ENCODE measurements around the gene SH3TC1.

SH3TC1 gene

DNA sequence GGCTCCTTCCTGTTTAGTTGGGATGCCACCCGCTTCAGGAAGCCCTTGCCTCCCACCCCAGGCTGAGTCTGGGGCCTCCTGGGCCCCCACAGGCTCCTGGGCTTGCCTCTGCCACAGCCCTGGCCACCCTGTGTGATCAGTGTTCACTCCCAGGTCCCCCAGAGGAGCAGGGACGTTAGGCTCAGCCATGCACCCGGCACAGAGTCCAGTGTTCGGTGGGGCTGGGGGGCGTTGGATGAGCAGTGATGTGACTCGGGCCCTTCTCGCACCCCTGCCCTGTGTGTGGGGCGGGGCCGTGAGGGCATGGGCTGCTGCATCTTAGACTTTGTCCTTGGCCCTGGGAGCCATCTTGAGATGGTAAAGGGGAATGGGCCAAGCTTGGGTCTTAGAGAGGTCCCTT, 40.6 kb downstream of the SH3TC1 start:
- no peak for TF ChIP-seq CTCF (conservative IDR thresholded peaks at IDR 0.05; ENCODE audit: control insufficient read depth, insufficient read depth, low read depth, low read length)
- no peak for DNase-seq (ENCODE audit: low read depth)
- no peak overlapping the region for H3K4me3 ChIP-seq (ENCODE audit: control insufficient read depth, low read depth, low read length)

GRCh38 chr4:8240211-8241041, 41.3 kb downstream of the SH3TC1 start:
- H3K4me3 ChIP-seq (ENCODE audit: control insufficient read depth, low read depth, low read length), result no peak overlapping the region
- DNase-seq (ENCODE audit: low read depth), result no peak
- TF ChIP-seq CTCF (conservative IDR thresholded peaks at IDR 0.05; ENCODE audit: control insufficient read depth, insufficient read depth, low read depth, low read length), result no peak

DNA sequence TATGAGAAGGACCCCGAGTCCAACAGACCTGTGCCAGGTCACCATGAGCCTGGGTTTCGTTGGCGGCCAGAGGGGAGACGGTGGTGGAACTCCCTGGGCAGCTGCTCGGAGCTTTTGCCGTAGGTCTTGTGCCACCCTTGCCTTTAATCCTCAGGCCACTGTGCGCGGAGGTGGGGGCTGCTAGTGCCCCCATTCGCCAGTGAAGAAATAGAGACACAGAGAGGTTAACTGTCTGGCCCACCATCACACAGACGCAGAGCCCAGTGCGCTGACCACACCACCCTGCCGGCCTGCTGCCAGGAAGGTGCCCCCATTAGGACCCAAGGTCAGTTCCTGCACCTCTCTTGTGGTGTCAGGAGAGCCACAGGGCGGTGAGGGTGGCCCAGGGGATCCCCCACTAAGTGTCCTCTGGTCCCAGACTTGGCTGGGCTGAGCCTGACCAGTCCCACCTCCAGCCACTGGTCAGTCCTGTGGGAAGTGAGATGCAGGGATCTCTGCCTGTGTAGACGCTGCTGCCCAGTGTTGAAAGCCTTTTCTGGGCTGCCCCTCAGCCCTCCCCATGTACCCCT, 42.2 kb downstream of the SH3TC1 start:
- TF ChIP-seq CTCF (conservative IDR thresholded peaks at IDR 0.05; ENCODE audit: control insufficient read depth, insufficient read depth, low read depth, low read length), result no peak
- H3K4me3 ChIP-seq (ENCODE audit: control insufficient read depth, low read depth, low read length), result no peak overlapping the region
- DNase-seq (ENCODE audit: low read depth), result no peak

- peak; percentile 83 for TF ChIP-seq CTCF (conservative IDR thresholded peaks at IDR 0.05; ENCODE audit: control insufficient read depth, insufficient read depth, low read depth, low read length)
- H3K4me3 ChIP-seq (ENCODE audit: control insufficient read depth, low read depth, low read length), result no peak overlapping the region
- DNase-seq (ENCODE audit: low read depth), result peak; percentile 90
Measured at GRCh38 chr4:8241895-8242696, 43.0 kb downstream of the SH3TC1 start.

DNA sequence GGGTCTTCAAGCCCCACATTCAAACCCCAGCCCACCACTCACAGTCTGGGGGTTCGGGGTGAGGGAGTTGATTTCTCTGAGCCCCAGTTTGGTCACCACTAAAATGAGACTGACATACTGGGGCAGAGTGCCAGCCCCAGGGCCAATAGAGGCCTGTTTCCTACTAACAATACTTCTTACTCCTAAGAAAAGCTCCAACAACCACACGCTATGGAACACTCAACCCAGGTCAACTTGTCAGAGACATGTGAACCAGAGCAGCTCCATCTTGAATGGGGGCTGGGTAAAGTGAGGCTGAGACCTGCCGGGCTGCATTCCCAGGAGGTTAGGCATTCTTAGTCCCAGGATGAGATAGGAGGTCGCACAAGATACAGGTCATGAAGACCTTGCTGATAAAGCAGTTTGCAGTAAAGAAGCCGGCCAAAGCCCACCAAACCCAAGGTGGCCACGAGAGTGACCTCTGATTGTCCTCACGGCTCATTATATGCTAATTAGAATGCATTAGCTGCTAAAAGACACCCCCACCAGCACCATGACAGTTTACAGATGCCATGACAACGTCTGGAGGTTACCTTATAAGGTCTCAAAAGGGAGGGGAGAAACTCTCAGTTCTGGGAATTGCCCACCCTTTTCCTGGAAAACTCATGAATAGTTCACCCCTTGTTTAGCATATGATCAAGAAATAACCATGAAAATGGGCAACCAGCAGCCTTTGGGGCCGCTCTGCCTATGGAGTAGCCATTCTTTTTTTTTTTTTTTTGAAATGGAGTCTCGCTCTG, 43.9 kb downstream of the SH3TC1 start:
- DNase-seq (ENCODE audit: low read depth), result no peak
- H3K4me3 ChIP-seq (ENCODE audit: control insufficient read depth, low read depth, low read length), result no peak overlapping the region
- TF ChIP-seq CTCF (conservative IDR thresholded peaks at IDR 0.05; ENCODE audit: control insufficient read depth, insufficient read depth, low read depth, low read length), result no peak

Measured in fibroblast of mammary gland (primary cell).